ENCODE data around the gene DDX1.

Gene DDX1

GRCh38 chr2:15546297-15547098 is 45.2 kb upstream of the DDX1 start:
- TF ChIP-seq SIN3A (IDR thresholded peaks at IDR 0.05; ENCODE audit: borderline replicate concordance, insufficient read depth, low read length) (no peak), REST (IDR thresholded peaks at IDR 0.05; ENCODE audit: insufficient read depth in 1 of 2, low read depth in 2 of 2, low read length in 2 of 2) (no peak), TAF1 (IDR thresholded peaks at IDR 0.05; ENCODE audit: borderline replicate concordance, insufficient read depth, low read length) (no peak), POLR2AphosphoS5 (IDR thresholded peaks at IDR 0.05; ENCODE audit: low read depth, low read length) (no peak), FOXP2 (optimal IDR thresholded peaks at IDR 0.05; ENCODE audit: borderline replicate concordance, extremely low read depth, extremely low read length, insufficient read depth) (no peak)

GRCh38 chr2:15547115-15547876 is 44.4 kb upstream of the DDX1 start:
- no peak for TF ChIP-seq FOXP2 (optimal IDR thresholded peaks at IDR 0.05; ENCODE audit: borderline replicate concordance, extremely low read depth, extremely low read length, insufficient read depth)
- no peak for TF ChIP-seq SIN3A (IDR thresholded peaks at IDR 0.05; ENCODE audit: borderline replicate concordance, insufficient read depth, low read length)
- TF ChIP-seq REST (IDR thresholded peaks at IDR 0.05; ENCODE audit: insufficient read depth in 1 of 2, low read depth in 2 of 2, low read length in 2 of 2): no peak
- no peak for TF ChIP-seq TAF1 (IDR thresholded peaks at IDR 0.05; ENCODE audit: borderline replicate concordance, insufficient read depth, low read length)
- TF ChIP-seq POLR2AphosphoS5 (IDR thresholded peaks at IDR 0.05; ENCODE audit: low read depth, low read length): no peak

- no peak for TF ChIP-seq SIN3A (IDR thresholded peaks at IDR 0.05; ENCODE audit: borderline replicate concordance, insufficient read depth, low read length)
- TF ChIP-seq REST (IDR thresholded peaks at IDR 0.05; ENCODE audit: insufficient read depth in 1 of 2, low read depth in 2 of 2, low read length in 2 of 2): no peak
- TF ChIP-seq FOXP2 (optimal IDR thresholded peaks at IDR 0.05; ENCODE audit: borderline replicate concordance, extremely low read depth, extremely low read length, insufficient read depth): no peak
- no peak for TF ChIP-seq TAF1 (IDR thresholded peaks at IDR 0.05; ENCODE audit: borderline replicate concordance, insufficient read depth, low read length)
- TF ChIP-seq POLR2AphosphoS5 (IDR thresholded peaks at IDR 0.05; ENCODE audit: low read depth, low read length): no peak
Observed at GRCh38 chr2:15548974-15549373, 42.7 kb upstream of the DDX1 start.

GRCh38 chr2:15553519-15553918 is 38.1 kb upstream of the DDX1 start:
- TF ChIP-seq SIN3A (IDR thresholded peaks at IDR 0.05; ENCODE audit: borderline replicate concordance, insufficient read depth, low read length) (no peak), FOXP2 (optimal IDR thresholded peaks at IDR 0.05; ENCODE audit: borderline replicate concordance, extremely low read depth, extremely low read length, insufficient read depth) (no peak), POLR2AphosphoS5 (IDR thresholded peaks at IDR 0.05; ENCODE audit: low read depth, low read length) (no peak), REST (IDR thresholded peaks at IDR 0.05; ENCODE audit: insufficient read depth in 1 of 2, low read depth in 2 of 2, low read length in 2 of 2) (no peak), TAF1 (IDR thresholded peaks at IDR 0.05; ENCODE audit: borderline replicate concordance, insufficient read depth, low read length) (no peak)

All from PFSK-1 (cell line).